Muscle layer of colon (tissue), 2 donors: ENCODE data around the gene HUWE1.

Experiments used
- H3K27ac ChIP-seq: one replicate; pipeline ENCODE4 v1.7.0; 2013; ENCODE audit warnings: low read depth, mild to moderate bottlenecking, low read length, moderate library complexity
- H3K27me3 ChIP-seq, 2 donors: one replicate each; pipeline ENCODE4 v1.7.0; 2013; ENCODE audit warnings: low read length in 2 of 2, mild to moderate bottlenecking in 2 of 2; ENCODE audit not compliant: insufficient read depth in 2 of 2, control insufficient read depth in 1 of 2
- H3K36me3 ChIP-seq: one replicate; pipeline ENCODE4 v1.7.0; 2013; ENCODE audit warnings: mild to moderate bottlenecking, low read length; ENCODE audit not compliant: insufficient read depth
- H3K4me1 ChIP-seq: one replicate; pipeline ENCODE4 v1.7.0; 2013; ENCODE audit warnings: mild to moderate bottlenecking, low read length; ENCODE audit not compliant: insufficient read depth
- H3K4me3 ChIP-seq, 2 donors: one replicate each; pipeline ENCODE4 v1.7.0; 2013; ENCODE audit warnings: low read length in 2 of 2, low read depth in 1 of 2, mild to moderate bottlenecking in 1 of 2, moderate library complexity in 1 of 2
- H3K9ac ChIP-seq: one replicate; pipeline ENCODE4 v1.7.0; 2013; ENCODE audit warnings: low read length
- H3K9me3 ChIP-seq: one replicate; pipeline ENCODE4 v1.7.0; 2013; ENCODE audit warnings: mild to moderate bottlenecking, low read length
- donor health status: abdominal sarcoma.
- donor health status: Adenocarcinoma of cecum.

HUWE1 gene

DNA sequence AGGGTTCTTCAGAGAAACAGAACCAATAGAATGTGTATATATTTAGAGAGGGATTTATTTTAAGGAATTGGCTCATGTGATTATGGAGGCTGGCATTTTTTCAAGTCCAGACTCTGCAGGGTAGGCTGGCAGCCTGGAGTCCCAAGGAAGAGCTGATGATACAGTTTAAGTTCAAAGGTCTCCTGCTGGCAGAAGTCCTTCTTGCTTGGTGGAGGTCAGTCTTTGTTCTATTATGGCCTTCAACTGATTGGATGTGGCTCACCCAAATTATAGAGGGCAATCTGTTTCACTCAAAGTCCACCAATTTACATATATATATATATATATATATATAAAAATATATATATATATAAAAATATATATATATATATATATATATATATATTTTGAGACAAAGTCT is 200.2 kb downstream of the HUWE1 start:
- Histone ChIP-seq H3K4me1 (no peaks in the 10 kb centered on the region), H3K9me3 (peaks cover 6% of the 10 kb centered on the region), H3K9ac (no peak overlapping the region), H3K36me3 (no peaks in the 10 kb centered on the region), H3K27me3 (peaks cover 0 to 6% of the 10 kb centered on the region in 2 donors), H3K4me3 (no peak overlapping the region), H3K27ac (no peak overlapping the region)

DNA sequence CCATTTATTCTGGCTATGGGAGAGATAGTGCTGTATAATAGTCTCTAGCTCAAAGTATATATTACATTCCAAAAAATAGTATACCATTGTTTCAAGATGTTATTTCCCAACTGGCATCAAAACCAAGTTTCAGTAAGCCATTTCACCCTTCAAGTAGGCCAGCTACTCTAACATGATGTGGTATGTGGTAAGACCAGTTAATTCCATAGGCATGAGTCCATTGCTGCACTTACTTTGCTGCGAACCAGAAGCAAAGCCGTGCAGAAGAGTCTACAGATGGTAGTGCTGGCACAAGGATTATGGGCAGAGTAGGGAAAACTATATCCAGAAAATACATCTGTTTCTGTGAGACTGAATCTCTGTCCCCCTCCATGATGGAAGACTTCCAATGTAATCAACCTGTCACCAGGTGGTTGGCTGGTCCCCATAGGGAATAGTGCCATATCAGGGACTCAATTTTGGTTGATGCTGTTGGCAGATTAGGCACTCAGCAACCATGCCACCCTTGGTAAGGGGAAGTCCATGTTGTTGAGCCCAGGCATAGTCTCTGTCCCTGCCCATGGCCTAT is 202.6 kb downstream of the HUWE1 start:
- Histone ChIP-seq H3K36me3 (no peaks in the 10 kb centered on the region), H3K9me3 (peaks cover 6% of the 10 kb centered on the region), H3K27me3 (peaks cover 0 to 13% of the 10 kb centered on the region in 2 donors), H3K4me1 (no peaks in the 10 kb centered on the region), H3K4me3 (no peak overlapping the region), H3K27ac (no peak overlapping the region), H3K9ac (no peak overlapping the region)

DNA sequence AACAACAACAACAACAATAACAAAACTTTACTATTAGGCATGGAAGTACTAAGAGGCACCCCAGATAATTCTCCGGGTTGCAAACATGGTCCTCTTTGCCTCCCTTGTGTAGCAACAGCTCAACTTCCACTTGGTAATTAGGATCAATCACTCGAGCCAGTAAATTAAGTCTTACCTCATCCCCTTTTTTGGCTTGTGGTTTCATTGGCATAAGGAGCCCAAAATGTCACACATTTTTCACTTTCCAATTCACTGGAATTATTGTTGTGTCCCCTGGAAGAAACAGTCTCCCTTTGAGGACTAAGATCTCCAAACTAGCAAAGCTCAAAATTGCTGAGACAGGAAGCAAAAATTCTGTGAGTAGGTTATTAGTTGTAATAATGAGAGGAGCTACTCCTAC is 203.1 kb downstream of the HUWE1 start:
- Histone ChIP-seq H3K27ac (no peak overlapping the region), H3K9me3 (peaks cover 6% of the 10 kb centered on the region), H3K27me3 (peaks cover 0 to 10% of the 10 kb centered on the region in 2 donors), H3K4me1 (no peaks in the 10 kb centered on the region), H3K36me3 (no peaks in the 10 kb centered on the region), H3K4me3 (no peak overlapping the region), H3K9ac (no peak overlapping the region)
